GM12891 (cell line): ENCODE results near the gene CNTN5.

Experiments
- POLR2A ChIP-seq: IDR thresholded peaks from 2 replicates; pipeline ENCODE4 v1.6.1; 2011; ENCODE audit warnings: low read depth, low read length, control low read depth
- POLR2AphosphoS5 ChIP-seq: IDR thresholded peaks from 2 replicates; pipeline ENCODE4 v1.6.1; 2011; ENCODE audit warnings: low read depth, low read length, control low read depth
- SPI1 ChIP-seq: IDR thresholded peaks from 2 replicates; pipeline ENCODE4 v1.6.1; 2011; ENCODE audit warnings: low read depth, low read length, control low read depth
- TAF1 ChIP-seq: IDR thresholded peaks from 2 replicates; pipeline ENCODE4 v1.6.1; 2011; ENCODE audit warnings: low read depth, low read length, control low read depth

DNA sequence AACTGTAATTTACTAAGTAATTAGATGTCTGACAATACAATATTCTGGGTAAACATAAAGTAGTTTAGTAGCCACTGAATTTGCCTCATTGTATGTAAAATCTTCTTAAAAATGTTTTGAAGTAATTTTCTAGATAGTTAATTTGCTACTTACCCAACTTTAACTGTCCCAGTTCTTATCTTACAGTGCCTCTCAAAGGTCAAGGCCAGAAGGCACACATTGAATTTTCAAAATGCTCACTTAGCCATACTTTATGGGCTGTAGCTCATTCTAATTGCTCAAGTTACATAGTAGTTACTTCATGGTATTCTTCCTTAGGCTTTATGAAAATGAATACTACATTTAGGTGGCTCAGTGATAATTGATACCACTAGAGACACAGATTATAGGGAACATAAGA lies 666.6 kb downstream of the CNTN5 start:
- no peak for TF ChIP-seq POLR2A
- no peak for TF ChIP-seq POLR2AphosphoS5
- TF ChIP-seq TAF1 = no peak
- no peak for TF ChIP-seq SPI1
